H1 (cell line): ENCODE data around the gene TBC1D22A. TPM values are rescaled to one million over a fixed set of nuclear protein-coding genes. Genes with fewer than 3 reads are reported as not detected.

Experiments
- CTCF ChIA-PET: fragments of 300-600 bp; sonication (Branson Sonifier 250); formaldehyde crosslinking; loops from one replicate; lab custom pipeline; 2021; ENCODE audit not compliant: partially characterized antibody; lab: Charles Lee
- POLR2A ChIA-PET: fragments of 300-600 bp; sonication (Branson Sonifier 250); formaldehyde crosslinking; loops from one replicate; lab custom pipeline; 2021; ENCODE audit warnings: inconsistent platforms; ENCODE audit not compliant: partially characterized antibody; lab: Charles Lee
- DNase-seq, 2 experiments: peaks; one replicate each; pipeline versions ENCODE4 v3.0.0 to v3.0.0-alpha.2; 2010 to 2022; ENCODE audit warnings: low spot score in 2 of 2, low read depth in 1 of 2, mixed read lengths in 1 of 2
- FAIRE-seq: peaks from 2 replicates; lab custom pipeline; 2011; peaks lifted over from hg19 to GRCh38; lab: Jason Lieb, UNC
- H2AFZ ChIP-seq: 2 replicates; pipeline ENCODE4 v1.8.1; 2012; ENCODE audit warnings: low read length, inconsistent platforms
- H2AK5ac ChIP-seq: 2 replicates; pipeline ENCODE4 v1.6.1; 2013; ENCODE audit warnings: low read depth, low read length
- H2BK120ac ChIP-seq: replicated peaks from 2 replicates; pipeline ENCODE3; 2013; ENCODE audit warnings: low read depth, low read length, inconsistent platforms
- H2BK12ac ChIP-seq: 2 replicates; pipeline ENCODE4 v1.6.1; 2013; ENCODE audit warnings: low read depth, low read length
- H2BK15ac ChIP-seq: 2 replicates; pipeline ENCODE4 v1.6.1; 2013; ENCODE audit warnings: low read length
- H2BK20ac ChIP-seq: 2 replicates; pipeline ENCODE4 v1.6.1; 2013; ENCODE audit warnings: low read length
- H2BK5ac ChIP-seq: 2 replicates; pipeline ENCODE4 v1.6.1; 2013; ENCODE audit warnings: low read depth, low read length
- H3K14ac ChIP-seq: 2 replicates; pipeline ENCODE4 v1.6.1; 2013; ENCODE audit warnings: inconsistent platforms; ENCODE audit not compliant: insufficient read length
- H3K18ac ChIP-seq: 2 replicates; pipeline ENCODE4 v1.6.1; 2013; ENCODE audit warnings: low read length; ENCODE audit errors: extremely low read depth
- H3K23ac ChIP-seq: 2 replicates; pipeline ENCODE4 v1.6.1; 2013; ENCODE audit warnings: inconsistent platforms; ENCODE audit not compliant: insufficient read length
- H3K23me2 ChIP-seq: 2 replicates; pipeline ENCODE4 v1.6.1; 2013; ENCODE audit warnings: low read depth, low read length
- H3K27ac ChIP-seq: 2 replicates; pipeline ENCODE4 v1.6.1; 2011; ENCODE audit warnings: low read depth, low read length, inconsistent platforms
- H3K27me3 ChIP-seq, 4 experiments: replicated peaks in 1 of 4; 1 replicate in 1 of 4; 2 replicates in 3 of 4; pipeline versions ENCODE4 v1.6.1 to v1.8.1; 2011 to 2013; ENCODE audit warnings: low read length in 3 of 4, mild to moderate bottlenecking in 3 of 4, inconsistent platforms in 2 of 4, mixed read lengths in 2 of 4, moderate library complexity in 1 of 4; ENCODE audit not compliant: control insufficient read depth in 3 of 4, insufficient read depth in 3 of 4; ENCODE audit errors: extremely low read depth in 1 of 4
- H3K36me3 ChIP-seq, 4 experiments: 2 replicates each; pipeline versions ENCODE4 v1.6.1 to v1.8.1; 2011 to 2013; ENCODE audit warnings: mild to moderate bottlenecking in 4 of 4, low read length in 3 of 4, moderate library complexity in 2 of 4, control low read depth in 1 of 4, inconsistent platforms in 1 of 4; ENCODE audit not compliant: insufficient read depth in 4 of 4, control insufficient read depth in 2 of 4
- H3K4ac ChIP-seq: replicated peaks from 2 replicates; pipeline ENCODE3; 2013; ENCODE audit warnings: low read length, low read depth, mixed read lengths, inconsistent platforms; ENCODE audit not compliant: insufficient read length
- H3K4me1 ChIP-seq, 4 experiments: replicated peaks in 1 of 4; 1 replicate in 1 of 4; 2 replicates in 3 of 4; pipeline versions ENCODE4 v1.6.1 to v1.8.1; 2011 to 2013; ENCODE audit warnings: low read length in 3 of 4, inconsistent platforms in 2 of 4, mixed read lengths in 1 of 4; ENCODE audit not compliant: insufficient read depth in 4 of 4, control insufficient read depth in 3 of 4
- H3K4me2 ChIP-seq, 2 experiments: 2 replicates each; pipeline versions ENCODE4 v1.6.1 to v1.8.1; 2011 to 2013; ENCODE audit warnings: low read depth in 2 of 2, low read length in 2 of 2, control low read depth in 1 of 2, inconsistent platforms in 1 of 2, mild to moderate bottlenecking in 1 of 2; ENCODE audit not compliant: insufficient read depth in 1 of 2
- H3K4me3 ChIP-seq, 4 experiments: fragments of 200-600, 300-600 bp in 1 of 4; sonication (generic), shearing (Covaris generic), sonication (Bioruptor Twin) in 1 of 4; 2 replicates each; pipeline versions ENCODE4 v1.5.1 to v1.8.1; 2011 to 2016; ENCODE audit warnings: low read length in 4 of 4, low read depth in 3 of 4, control low read depth in 2 of 4, inconsistent platforms in 2 of 4, mild to moderate bottlenecking in 2 of 4, mixed read lengths in 1 of 4, moderate library complexity in 1 of 4; ENCODE audit not compliant: insufficient read depth in 2 of 4; ENCODE audit errors: extremely low read depth in 1 of 4
- H3K56ac ChIP-seq: replicated peaks from 2 replicates; pipeline ENCODE3; 2013; ENCODE audit warnings: low read depth, mild to moderate bottlenecking, mixed read lengths, low read length, inconsistent platforms; ENCODE audit not compliant: insufficient read length
- H3K79me1 ChIP-seq: 2 replicates; pipeline ENCODE4 v1.6.1; 2013; ENCODE audit warnings: low read depth, low read length, control low read depth
- H3K79me2 ChIP-seq, 2 experiments: 2 replicates each; pipeline versions ENCODE4 v1.6.1 to v1.8.1; 2012 to 2013; ENCODE audit warnings: low read length in 2 of 2, mild to moderate bottlenecking in 2 of 2, inconsistent platforms in 1 of 2; ENCODE audit not compliant: insufficient read depth in 2 of 2, control insufficient read depth in 1 of 2
- H3K9ac ChIP-seq, 4 experiments: replicated peaks in 1 of 4; 1 replicate in 1 of 4; 2 replicates in 3 of 4; pipeline versions ENCODE4 v1.6.1 to v1.8.1; 2011 to 2013; ENCODE audit warnings: low read depth in 3 of 4, low read length in 3 of 4, control low read depth in 2 of 4, mild to moderate bottlenecking in 2 of 4, moderate library complexity in 2 of 4, inconsistent platforms in 1 of 4; ENCODE audit errors: extremely low read depth in 1 of 4
- H3K9me3 ChIP-seq, 2 experiments: 2 replicates each; pipeline versions ENCODE4 v1.6.1 to v1.8.1; 2012 to 2013; ENCODE audit warnings: mild to moderate bottlenecking in 2 of 2, moderate library complexity in 2 of 2, control low read depth in 1 of 2, inconsistent platforms in 1 of 2, low read depth in 1 of 2, low read length in 1 of 2, mixed read lengths in 1 of 2; ENCODE audit not compliant: insufficient read depth in 2 of 2
- H4K20me1 ChIP-seq, 2 experiments: replicated peaks in 1 of 2; 2 replicates each; pipeline versions ENCODE3 to v1.8.1; 2011 to 2013; ENCODE audit warnings: inconsistent platforms in 2 of 2, low read length in 2 of 2, mild to moderate bottlenecking in 1 of 2; ENCODE audit not compliant: insufficient read depth in 2 of 2, control insufficient read depth in 1 of 2
- H4K5ac ChIP-seq: 2 replicates; pipeline ENCODE4 v1.6.1; 2013; ENCODE audit warnings: low read length, low read depth, mixed read lengths, inconsistent platforms; ENCODE audit not compliant: insufficient read length
- H4K8ac ChIP-seq: 2 replicates; pipeline ENCODE4 v1.8.0; 2013; ENCODE audit warnings: mild to moderate bottlenecking, moderate library complexity, low read length, inconsistent platforms; ENCODE audit not compliant: insufficient read depth; ENCODE audit errors: extremely low read depth
- H4K91ac ChIP-seq: replicated peaks from 2 replicates; pipeline ENCODE3; 2013; ENCODE audit warnings: low read length, mixed read lengths, inconsistent platforms; ENCODE audit not compliant: insufficient read length
- ATF3 ChIP-seq: IDR thresholded peaks from 2 replicates; pipeline ENCODE4 v1.6.1; 2011; ENCODE audit warnings: low read depth, mild to moderate bottlenecking, low read length; ENCODE audit not compliant: insufficient read depth
- BRCA1 ChIP-seq: IDR thresholded peaks from 2 replicates; pipeline ENCODE4 v1.6.1; 2012; ENCODE audit warnings: low read depth, low read length, improper control_type of control experiment
- EGR1 ChIP-seq: IDR thresholded peaks from 2 replicates; pipeline ENCODE4 v1.6.1; 2011; ENCODE audit warnings: low read depth, low read length, borderline replicate concordance
- HDAC2 ChIP-seq, 2 experiments: fragments of 300-600 bp in 1 of 2; sonication (generic) in 1 of 2; IDR thresholded peaks; 2 replicates each; pipeline ENCODE4 v1.6.1; 2011 to 2012; ENCODE audit warnings: low read depth in 2 of 2, low read length in 2 of 2, mild to moderate bottlenecking in 2 of 2, moderate library complexity in 2 of 2, borderline replicate concordance in 1 of 2, inconsistent platforms in 1 of 2
- HDAC6 ChIP-seq: IDR thresholded peaks from one replicate; pipeline ENCODE4 v1.7.1; 2012; ENCODE audit warnings: low read depth, mild to moderate bottlenecking, inconsistent platforms, low read length, moderate library complexity
- JUN ChIP-seq: IDR thresholded peaks from 2 replicates; pipeline ENCODE4 v1.6.1; 2011; ENCODE audit warnings: low read depth, mild to moderate bottlenecking, improper control_type of control experiment, low read length
- KDM4A ChIP-seq: IDR thresholded peaks from one replicate; pipeline ENCODE4 v1.7.1; 2012; ENCODE audit warnings: low read depth, mild to moderate bottlenecking, moderate library complexity, low read length, inconsistent platforms; ENCODE audit not compliant: severe bottlenecking
- SIN3A ChIP-seq, 2 experiments: IDR thresholded peaks in 1 of 2; conservative IDR thresholded peaks in 1 of 2; 2 replicates each; pipeline ENCODE4 v1.6.1; 2011 to 2012; ENCODE audit warnings: low read length in 2 of 2, improper control_type of control experiment in 1 of 2, low read depth in 1 of 2, mild to moderate bottlenecking in 1 of 2
- SIRT6 ChIP-seq: IDR thresholded peaks from one replicate; pipeline ENCODE4 v1.7.1; 2012; ENCODE audit warnings: low read length, inconsistent platforms
- SP2 ChIP-seq: IDR thresholded peaks from 2 replicates; pipeline ENCODE4 v1.6.1; 2012; ENCODE audit warnings: mild to moderate bottlenecking, low read length, inconsistent platforms
- SP4 ChIP-seq: IDR thresholded peaks from 2 replicates; pipeline ENCODE4 v1.6.1; 2012; ENCODE audit warnings: low read length, inconsistent platforms
- SRF ChIP-seq: IDR thresholded peaks from 2 replicates; pipeline ENCODE4 v1.6.1; 2011; ENCODE audit warnings: mild to moderate bottlenecking, low read depth, low read length, moderate library complexity
- SUZ12 ChIP-seq: fragments of 200-600 bp; sonication (generic); IDR thresholded peaks from 2 replicates; pipeline ENCODE4 v1.6.1; 2012; ENCODE audit warnings: mild to moderate bottlenecking, inconsistent platforms, low read length, moderate library complexity, mixed read lengths
- ZNF274 ChIP-seq: IDR thresholded peaks from 2 replicates; pipeline ENCODE4 v1.7.0; 2012; ENCODE audit warnings: low read length, borderline replicate concordance; ENCODE audit errors: extremely low read depth
- WGBS, 2 experiments: shearing (Covaris generic) in 1 of 2; methylation state at CpG; one replicate each; pipeline versions ENCODE4 v1.1.6 to v1.1.7; 2013 to 2015; ENCODE audit warnings: low lambda C conversion rate in 2 of 2, mixed read lengths in 2 of 2, inconsistent platforms in 1 of 2, low coverage in 1 of 2, missing lambda C conversion rate in 1 of 2; ENCODE audit not compliant: insufficient replicate concordance in 2 of 2, insufficient coverage in 1 of 2, insufficient read length in 1 of 2; ENCODE audit errors: extremely low coverage in 1 of 2, missing lambda C conversion rate in 1 of 2; 5-methylcytosine and 5-hydroxymethylcytosine counted together
- polyA plus RNA-seq, 7 experiments: library from polyadenylated mRNA; depleted of rRNA in 3 of 7; stranded (reverse) in 5 of 7; unstranded in 2 of 7; fragments of >200 nt in 5 of 7; fragments of 200-250 nt in 2 of 7; gene quantifications; 1 replicate in 5 of 7; 2 replicates in 1 of 7; 4 replicates in 1 of 7; pipeline versions ENCODE4 v1.2.1 to v1.2.3, GENCODE V29; 2011 to 2013; ENCODE audit warnings: missing spikeins in 2 of 7, mixed read lengths in 2 of 7
- total RNA-seq: library from RNA; stranded (reverse); fragmentation: NEBNext Ultra II Directional; extraction: Animal tissue kit (Norgen Biotek cat#: 25700); gene quantifications from 2 replicates; pipeline ENCODE4 v1.2.1, GENCODE V29; 2021

The TBC1D22A gene
- total and polyA plus RNA-seq, 2 of the 8 experiments (the other 6 are each of a cell fraction or from before 2014, with no cell fraction given) = 11.9 to 18.4 TPM

GRCh38 chr22:47002692-47003091 lies 240.2 kb downstream of the TBC1D22A start:
- H4K20me1 ChIP-seq = peaks cover 2 to 4% of the 10 kb centered on the region in 2 experiments
- H3K56ac ChIP-seq = no peak overlapping the region
- H2BK120ac ChIP-seq = no peak overlapping the region
- H2BK20ac ChIP-seq = no peak overlapping the region
- no peak overlapping the region for H2BK15ac ChIP-seq
- H4K8ac ChIP-seq = no peak overlapping the region
- DNase-seq = no peak
- H3K27me3 ChIP-seq = no peaks in the 10 kb centered on the region
- no peaks in the 10 kb centered on the region for H3K36me3 ChIP-seq
- no peaks in the 10 kb centered on the region for H3K9me3 ChIP-seq
- H2BK12ac ChIP-seq = no peak overlapping the region
- H2AK5ac ChIP-seq = no peak overlapping the region
- no peaks in the 10 kb centered on the region for H3K4me1 ChIP-seq
- no peak overlapping the region for H3K23ac ChIP-seq
- H3K79me1 ChIP-seq = peaks cover 8% of the 10 kb centered on the region
- H4K91ac ChIP-seq = no peak overlapping the region
- H2AFZ ChIP-seq = no peak overlapping the region
- no peaks in the 10 kb centered on the region for H3K79me2 ChIP-seq
- H3K18ac ChIP-seq = no peak overlapping the region
- ChIA-PET POLR2A (no interaction called here), CTCF (interaction anchor here (0.9 kb wide), 1 partner anchor 9 kb away, joined by 3 read pairs; no protein-coding TSS in a partner anchor)
- no peak overlapping the region for H3K4ac ChIP-seq
- H2BK5ac ChIP-seq = no peak overlapping the region
- no peak for FAIRE-seq
- no peak overlapping the region for H4K5ac ChIP-seq
- no peak overlapping the region for H3K4me3 ChIP-seq
- peaks cover 10% of the 10 kb centered on the region; the same call in 1 of the 2 replicates for H3K23me2 ChIP-seq
- no peak overlapping the region for H3K9ac ChIP-seq
- no peak overlapping the region for H3K14ac ChIP-seq
- no peak overlapping the region for H3K4me2 ChIP-seq
- H3K27ac ChIP-seq = no peak overlapping the region
- WGBS, 2 experiments = 90% methylated on average over 8 of the region's 8 CpGs; no CpG with 5 or more reads in 1 of the 2 experiments
- no peak for TF ChIP-seq SP2
- TF ChIP-seq HDAC2 (IDR thresholded peaks at IDR 0.05; ENCODE audit: borderline replicate concordance in 1 of 2, low read depth in 2 of 2, low read length in 2 of 2) = no peak
- TF ChIP-seq HDAC6 = no peak
- TF ChIP-seq SIN3A (conservative IDR thresholded peaks at IDR 0.05 in 1 of 2, IDR thresholded peaks at IDR 0.05 in 1 of 2; ENCODE audit: low read depth in 1 of 2, low read length in 2 of 2) = no peak
- no peak for TF ChIP-seq SP4
- no peak for TF ChIP-seq BRCA1
- TF ChIP-seq ATF3 = no peak
- TF ChIP-seq SRF = no peak
- TF ChIP-seq SIRT6 = no peak
- TF ChIP-seq KDM4A = no peak
- no peak for TF ChIP-seq EGR1
- no peak for TF ChIP-seq ZNF274
- no peak for TF ChIP-seq JUN
- TF ChIP-seq SUZ12 = no peak
